Stimulated activated CD8-positive, alpha-beta memory T cell treated with anti-CD3 and anti-CD28 coated beads, Interleukin-7, amount 100 ng/mL, for 24 hours (primary cell): ENCODE data around the gene CHCHD5.
"Not testable (repeated sequence)": the region's sequence is repeated elsewhere in the genome, so short reads cannot be mapped to it uniquely, and the experiment has no call there.

Experiments used
- DNase-seq: peaks from one replicate; pipeline ENCODE4 v3.0.0-alpha.2; 2020; ENCODE audit warnings: low read depth

The CHCHD5 gene

DNA sequence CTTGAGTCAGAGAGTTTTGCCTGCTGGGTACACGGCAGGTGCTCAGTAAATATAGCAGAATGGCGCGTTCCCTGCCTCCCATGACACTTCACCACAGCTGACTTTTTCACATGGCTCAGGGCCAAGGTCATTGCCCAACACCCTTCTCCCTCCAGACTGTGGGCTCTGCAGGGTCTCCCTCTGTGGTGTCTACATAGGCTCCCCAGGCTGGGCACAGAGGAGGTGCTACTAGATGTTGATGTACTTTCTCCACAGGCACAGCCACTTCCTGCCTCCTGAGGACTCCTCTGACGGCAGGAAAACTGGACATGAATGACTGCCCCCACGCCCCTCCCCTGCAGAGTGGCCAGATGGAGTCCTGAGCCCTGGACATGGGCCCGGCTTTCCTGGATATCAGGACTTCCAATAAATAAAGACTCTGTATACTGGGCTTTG is 4.2 kb downstream of the CHCHD5 start:
- no peak for DNase-seq

GRCh38 chr2:112591413-112591812 is 7.0 kb downstream of the CHCHD5 start:
- no peak for DNase-seq

GRCh38 chr2:112593736-112594135 is 9.3 kb downstream of the CHCHD5 start:
- DNase-seq, result no peak

DNA sequence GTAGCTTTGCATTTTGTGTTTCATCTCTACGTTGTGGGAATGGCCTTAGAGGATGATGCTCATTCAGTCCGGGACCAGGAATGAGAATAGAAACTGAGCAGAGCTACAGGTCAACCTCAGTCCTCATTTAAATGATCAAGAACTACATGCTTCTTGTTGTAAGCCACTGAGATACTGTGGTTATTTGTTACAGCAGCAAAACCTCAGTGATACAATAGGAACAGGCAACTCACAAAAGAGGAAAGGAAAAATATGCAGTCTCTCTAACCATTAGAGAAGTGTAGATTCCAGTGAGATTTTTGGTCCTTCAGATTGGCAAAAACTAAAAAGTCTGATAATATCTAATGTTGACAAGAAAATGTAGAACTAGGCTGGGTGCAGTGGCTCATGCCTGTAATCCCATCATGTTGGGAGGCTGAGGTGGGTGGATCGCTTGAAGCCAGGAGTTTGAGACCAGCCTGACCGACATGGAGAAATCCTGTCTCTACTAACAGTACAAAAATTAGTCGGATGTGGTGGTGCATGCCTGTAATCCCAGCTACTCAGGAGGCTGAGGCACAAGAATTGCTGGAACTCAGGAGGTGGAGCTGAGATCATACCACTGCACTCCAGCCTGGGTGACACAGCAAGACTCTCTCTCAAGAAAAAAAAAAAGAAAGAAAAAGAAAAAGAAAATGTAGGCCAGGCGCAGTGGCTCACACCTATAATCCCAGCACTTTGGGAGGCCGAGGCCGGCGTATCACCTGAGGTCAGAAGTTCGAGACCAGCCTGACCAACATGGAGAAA is 13.3 kb downstream of the CHCHD5 start:
- no peak for DNase-seq

DNA sequence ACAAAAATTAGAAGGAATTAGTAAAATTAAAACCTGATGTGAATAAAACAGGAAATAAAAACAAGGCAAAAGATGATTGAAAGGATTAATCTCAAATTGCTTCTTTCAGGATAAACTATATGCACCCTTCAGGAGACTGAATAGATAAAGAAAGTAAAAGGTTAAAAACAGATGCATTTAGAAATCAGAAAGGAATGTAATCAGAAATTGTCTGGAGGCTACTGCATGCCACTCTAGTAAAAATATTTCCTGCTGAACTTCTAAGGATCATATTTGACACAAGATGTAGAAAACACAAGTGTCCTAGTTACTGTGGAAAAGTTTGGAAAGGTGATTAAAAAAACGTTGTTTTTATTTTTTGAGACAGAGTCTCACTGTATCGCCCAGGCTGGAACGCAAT is 16.2 kb downstream of the CHCHD5 start:
- DNase-seq, result no peak

- DNase-seq, result no peak
Observed at GRCh38 chr2:112601754-112602153, 17.3 kb downstream of the CHCHD5 start.

DNA sequence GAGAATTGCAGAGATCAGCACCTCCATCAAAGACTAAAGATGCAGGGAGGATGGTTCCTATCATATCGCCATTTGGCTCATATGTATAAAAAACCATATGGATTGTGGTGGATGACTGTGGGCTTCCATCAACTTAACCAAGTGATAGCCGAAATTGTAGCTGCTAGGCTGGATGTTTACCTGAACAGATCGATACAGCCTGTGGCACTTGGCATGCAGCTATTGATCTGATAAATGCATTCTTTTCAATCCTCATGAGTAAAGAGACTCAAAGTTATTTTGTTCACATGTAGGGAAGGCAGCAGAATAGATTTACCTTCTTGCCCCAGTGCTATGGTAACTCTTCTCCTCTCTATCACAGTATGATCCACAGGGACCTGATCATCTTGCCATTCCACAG is 18.5 kb downstream of the CHCHD5 start:
- no peak for DNase-seq

GRCh38 chr2:112603731-112604130 is 19.3 kb downstream of the CHCHD5 start:
- no peak for DNase-seq

DNA sequence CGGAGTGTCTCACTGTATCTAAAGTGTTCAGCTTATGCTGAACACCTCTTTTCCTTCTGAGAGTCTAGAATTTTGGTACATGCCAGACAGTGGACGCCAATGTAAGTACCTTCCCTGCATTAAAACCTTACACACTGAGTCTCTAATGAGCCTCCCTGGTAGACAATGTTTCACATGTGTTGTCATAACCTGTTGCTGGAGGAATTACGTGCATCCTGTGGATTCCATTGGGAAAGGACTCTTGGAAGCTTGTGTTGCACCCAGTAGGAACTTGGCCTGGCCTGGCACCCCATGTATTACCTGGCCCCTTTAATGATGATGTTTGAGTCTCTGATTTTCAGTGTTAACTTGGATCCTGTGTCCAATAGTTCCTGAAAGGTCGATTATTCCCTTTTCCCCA is 20.5 kb downstream of the CHCHD5 start:
- no peak for DNase-seq

DNA sequence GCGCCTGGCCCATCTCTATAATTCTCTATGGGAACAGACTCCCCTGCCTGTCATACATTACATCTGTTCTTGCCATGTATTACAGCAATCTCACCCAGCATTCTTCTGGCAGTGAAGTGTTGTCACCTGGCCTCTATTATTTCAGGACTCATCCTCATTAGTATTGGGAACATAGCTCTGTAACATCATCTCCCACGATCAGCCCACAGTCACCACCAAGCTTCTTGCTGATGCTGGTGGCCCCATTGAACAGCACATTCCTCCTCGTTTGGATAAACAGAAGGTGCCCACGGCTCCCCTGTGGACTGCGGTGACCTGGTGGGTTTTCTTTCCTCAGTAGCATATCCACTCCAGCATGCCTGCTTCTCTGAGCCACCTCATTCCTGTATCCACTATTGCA is 21.5 kb downstream of the CHCHD5 start:
- no peak for DNase-seq

DNA sequence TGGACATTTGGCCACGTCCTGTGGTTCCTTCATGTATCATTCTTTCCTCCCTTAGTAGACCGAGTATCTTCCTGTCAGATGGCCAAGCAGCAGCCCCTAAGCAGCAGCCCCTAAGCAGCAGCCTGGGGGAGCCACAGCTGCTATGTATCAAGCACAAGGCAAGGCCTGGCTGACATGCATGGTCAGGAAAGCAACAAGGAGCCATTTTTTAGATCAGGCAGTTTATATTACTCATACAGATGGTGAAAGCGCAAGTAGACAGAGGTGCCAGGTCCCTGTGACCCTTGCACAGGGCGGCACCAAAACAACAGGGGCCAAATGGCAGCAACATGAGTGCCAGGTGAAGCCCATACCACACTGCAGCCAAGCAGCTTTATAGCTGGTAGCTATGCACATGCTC is 22.1 kb downstream of the CHCHD5 start:
- no peak for DNase-seq

GRCh38 chr2:112607680-112608438 is 23.4 kb downstream of the CHCHD5 start:
- no peak for DNase-seq

GRCh38 chr2:112609320-112609719 is 24.9 kb downstream of the CHCHD5 start:
- not testable (repeated sequence) for DNase-seq

GRCh38 chr2:112612283-112612682 is 27.9 kb downstream of the CHCHD5 start:
- not testable (repeated sequence) for DNase-seq

GRCh38 chr2:112614201-112614840 is 29.9 kb downstream of the CHCHD5 start:
- DNase-seq, result no peak

DNA sequence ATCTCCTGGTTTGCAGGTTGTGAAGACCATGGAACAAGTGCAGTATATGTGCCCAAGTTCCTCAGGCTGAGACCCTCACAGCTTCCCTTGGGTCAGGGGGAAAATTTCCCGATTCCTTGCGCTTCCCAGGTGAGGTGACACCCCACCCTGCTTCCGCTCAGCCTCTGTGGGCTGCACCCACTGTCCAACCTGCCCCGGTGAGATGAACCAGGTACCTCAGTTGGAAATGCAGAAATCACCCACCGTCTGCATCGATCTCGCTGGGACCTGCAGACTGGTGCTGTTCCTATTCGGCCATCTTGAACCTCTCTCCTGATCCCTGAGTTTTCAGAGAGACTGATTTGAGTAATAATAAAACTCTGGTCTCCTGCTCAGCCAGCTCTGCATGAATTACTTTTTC is 30.6 kb downstream of the CHCHD5 start:
- DNase-seq, result no peak

DNA sequence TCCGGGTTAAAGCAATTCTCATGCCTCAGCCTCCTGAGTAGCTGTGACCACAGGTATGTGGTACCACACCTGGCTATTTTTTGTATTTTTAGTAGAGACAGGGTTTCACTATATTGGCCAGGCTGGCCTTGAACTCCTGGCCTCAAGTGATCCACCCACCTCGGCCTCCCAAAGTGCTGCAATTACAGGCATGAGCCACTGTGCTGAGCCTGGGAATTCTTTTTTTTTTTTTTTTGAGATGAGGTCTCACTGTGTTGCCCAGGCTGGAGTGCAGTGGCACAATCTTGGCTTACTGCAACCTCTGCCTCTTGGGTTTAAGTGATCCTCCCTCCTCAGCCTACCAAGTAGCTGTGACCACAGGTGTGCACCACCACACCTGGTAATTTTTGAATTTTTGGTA is 31.4 kb downstream of the CHCHD5 start:
- not testable (repeated sequence) for DNase-seq

- DNase-seq, result no peak
Observed at GRCh38 chr2:112618383-112618782, 34.0 kb downstream of the CHCHD5 start.

DNA sequence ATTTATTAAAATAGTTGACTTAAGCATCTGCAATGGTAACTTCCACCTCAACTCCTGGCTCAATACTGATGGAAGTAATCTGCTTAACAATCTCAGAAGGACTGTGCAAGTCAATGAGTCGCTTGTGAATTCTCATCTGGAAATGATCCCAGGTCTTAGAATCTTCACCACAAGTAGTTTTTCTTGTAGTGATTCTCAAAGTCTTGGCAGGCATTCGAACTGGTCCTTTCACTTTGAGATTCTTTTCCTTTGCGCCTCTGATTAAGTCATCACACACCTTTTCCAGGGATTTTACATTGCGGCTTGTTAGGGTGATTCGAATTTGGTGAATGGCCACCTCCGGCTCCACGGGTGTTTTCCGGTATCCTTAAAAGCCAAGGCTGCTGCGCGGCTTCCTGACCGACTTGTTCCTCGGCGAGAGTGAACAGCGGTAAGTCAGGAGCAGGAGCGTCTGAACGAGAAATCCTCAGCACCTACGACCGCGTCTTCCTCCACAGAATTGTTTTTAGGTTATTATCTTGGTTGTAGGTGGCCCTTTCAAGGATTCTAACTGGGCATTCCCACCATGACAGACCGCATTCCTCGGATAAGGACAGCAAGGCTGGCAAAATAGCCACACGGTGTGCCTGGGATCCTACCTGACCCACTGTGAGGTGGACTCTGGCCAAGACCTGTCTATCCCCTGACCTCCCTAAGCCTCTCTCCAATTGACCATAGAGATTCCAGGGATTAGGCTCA is 37.5 kb downstream of the CHCHD5 start:
- DNase-seq, result no peak

- DNase-seq, result no peak
Observed at GRCh38 chr2:112622528-112622849, 38.1 kb downstream of the CHCHD5 start.

DNA sequence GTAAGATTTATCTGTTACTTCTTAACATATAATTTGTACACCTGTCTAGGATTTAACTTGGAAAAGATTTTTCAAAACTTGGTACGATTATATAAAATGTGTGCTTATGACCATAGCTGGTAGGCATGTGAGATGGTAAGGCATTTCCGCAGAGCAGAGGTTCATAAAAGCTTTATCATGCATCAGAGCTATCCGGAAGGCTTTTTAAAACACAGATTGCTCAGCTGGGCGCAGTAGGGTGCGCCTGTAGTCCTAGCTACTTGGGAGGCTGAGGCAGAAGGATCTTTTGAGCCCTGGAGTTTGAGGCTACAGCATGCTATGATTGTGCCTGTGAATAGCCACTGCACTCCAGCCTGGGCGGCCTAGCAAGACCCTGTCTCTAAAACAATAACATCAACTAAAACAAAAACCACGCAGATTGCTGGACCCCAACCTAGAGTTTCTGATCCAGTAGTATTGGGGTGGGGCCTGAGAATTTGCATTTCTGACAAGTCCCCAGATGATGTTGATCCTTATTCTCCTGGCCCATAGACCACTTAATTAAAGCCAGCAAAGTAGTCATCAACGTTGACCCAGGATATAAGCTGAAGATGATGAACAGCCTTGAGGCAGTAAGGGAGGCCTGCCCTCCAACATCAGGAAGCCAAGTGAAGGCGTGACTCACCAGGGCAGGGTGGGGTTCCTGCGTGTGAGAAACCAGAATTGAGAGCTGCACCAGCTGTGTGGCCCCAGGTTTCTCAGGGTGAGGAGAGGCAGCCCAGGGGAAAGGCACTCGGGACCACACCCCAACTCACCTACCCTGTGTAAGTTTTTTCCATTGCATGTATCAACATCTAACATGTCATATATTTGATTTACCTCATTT is 39.7 kb downstream of the CHCHD5 start:
- peak; percentile 45 for DNase-seq
